Measurements from ENCODE around the gene SMAP1.
A peak's percentile ranks its signal among the peaks of the same experiment; 100 is the strongest.

The SMAP1 gene

GRCh38 chr6:70844301-70844700, 176.6 kb downstream of the SMAP1 start:
- no peak for DNase-seq

DNA sequence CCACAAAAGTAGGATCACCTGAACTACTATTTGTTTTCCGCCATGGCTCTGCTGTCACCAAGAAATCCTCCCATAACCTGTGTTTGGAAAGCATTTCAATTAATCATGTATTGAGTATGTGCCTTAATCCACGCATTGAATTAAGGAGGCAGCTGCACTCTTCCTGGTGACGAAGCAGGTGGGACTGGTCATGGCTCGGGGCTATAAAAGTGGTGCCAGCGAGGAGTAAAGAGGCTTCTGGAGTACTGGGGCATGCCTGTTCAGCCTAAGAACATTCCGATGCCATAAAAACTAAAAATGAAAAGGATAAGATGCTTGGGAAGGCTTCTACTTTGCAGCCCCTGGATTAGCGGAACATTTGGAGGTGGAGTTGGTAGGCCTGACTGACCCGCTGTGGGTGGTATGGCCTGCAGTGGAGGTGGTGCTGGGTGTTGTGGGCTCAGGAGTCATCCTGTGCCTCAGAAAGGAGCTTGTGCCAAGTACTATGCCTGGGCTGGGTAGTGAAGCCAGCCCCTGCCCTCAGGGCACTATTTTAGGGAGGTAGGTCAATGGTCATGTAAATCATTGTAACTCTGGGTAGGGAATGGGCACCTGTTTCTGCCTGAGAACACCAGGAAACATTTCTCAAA, 178.6 kb downstream of the SMAP1 start:
- peak; percentile 20 for DNase-seq

DNA sequence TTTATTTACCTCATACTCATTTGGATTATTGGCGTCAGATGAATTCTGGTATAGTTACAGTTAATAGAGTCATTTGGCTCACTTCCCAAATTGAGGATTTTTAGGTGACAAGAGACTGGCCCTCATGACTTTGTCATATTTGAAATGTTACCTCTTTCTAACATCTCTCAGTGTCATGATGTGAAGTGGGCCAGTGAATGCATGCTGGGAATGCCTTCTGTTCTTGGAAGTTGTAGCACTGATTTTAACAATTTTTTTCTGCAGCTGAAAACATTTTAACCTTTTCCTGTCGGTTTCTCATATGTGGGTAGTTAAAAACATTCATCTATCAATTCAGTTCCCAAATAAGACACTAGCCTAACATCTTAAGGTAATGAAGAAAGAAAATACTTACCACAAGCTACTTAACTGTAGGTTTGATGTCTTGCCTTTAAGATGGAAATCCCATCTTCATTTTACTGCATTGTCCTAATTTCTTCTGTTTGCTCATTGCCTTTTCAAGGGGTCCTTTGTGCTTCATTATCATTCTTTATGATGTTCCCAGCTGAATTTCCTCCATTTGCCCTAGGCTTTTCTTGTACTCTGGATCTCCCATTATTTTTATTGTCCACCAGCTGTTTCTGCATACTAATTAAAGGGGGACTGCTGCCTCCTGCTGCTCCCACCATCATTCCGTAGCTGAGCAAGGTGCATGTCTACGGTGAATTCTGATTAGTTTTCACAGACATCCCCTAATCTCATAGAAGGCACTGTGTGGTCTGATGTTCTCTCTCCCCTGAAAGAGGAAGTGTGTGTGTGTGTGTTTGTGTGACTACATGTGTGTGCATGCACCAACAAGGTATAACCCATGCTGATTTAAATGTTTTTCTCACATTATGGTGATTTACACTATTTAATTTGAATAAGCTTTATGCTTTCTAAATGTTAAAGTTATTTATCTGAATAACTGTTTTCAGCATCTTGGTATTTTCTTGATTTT, 179.7 kb downstream of the SMAP1 start:
- no peak for DNase-seq

DNA sequence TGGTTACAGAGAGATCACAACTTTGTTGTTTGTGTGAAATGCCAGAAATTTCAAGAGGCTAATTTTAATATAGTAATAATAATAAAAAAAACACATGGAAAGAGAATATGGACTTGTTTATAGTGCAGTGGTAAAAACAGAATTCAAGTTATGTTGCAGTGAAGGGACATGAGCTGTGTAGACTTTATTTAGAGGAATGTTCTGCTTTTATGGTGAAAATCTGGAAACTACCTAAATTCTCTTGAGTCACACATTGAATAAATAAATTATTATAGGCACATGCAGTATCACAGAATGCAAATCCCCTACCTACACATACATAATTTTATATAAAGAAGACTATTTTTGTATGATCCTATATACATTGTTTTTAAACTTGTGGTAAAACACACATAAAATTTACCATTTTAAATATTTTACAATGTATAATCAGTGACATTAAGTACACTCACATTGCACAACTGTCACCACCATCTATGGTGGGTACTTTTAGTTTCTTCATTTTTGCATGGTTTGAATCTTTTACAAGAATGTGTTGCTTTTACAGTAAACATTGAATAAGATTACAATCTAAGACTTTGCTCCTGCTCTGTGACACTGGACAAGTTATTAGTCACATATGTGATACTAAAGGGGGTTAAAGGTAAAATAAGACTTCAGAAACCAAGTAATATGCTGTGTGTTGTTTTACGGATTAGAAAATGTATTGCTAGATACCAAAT, 181.8 kb downstream of the SMAP1 start:
- no peak for DNase-seq

DNA sequence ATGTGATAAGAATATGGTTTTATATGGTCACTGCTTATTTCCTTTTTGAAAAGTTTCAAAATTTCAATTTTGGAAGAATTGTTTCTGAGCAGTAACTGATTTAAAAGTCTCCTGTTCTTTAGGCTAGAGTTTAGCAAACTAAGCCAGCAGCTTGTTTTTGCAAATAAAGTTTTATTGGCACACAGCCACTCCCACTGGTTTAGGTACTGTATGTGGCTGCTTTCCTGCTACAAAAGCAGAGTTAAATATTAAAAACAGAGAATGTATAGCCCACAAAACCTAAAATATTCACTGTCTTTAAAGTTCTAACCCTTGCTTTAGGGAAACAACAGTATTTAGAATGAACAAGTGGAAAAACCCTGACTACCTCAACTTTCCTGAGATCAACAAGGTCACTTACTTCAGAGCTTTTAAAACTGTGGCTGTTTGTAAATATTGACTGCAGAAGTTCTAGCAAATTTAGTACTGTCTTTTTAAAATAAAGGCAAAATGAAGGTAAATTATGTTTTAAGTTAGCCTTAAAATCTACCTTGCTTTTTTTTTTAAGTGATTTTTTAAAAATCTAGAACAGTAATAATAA, 185.1 kb downstream of the SMAP1 start:
- DNase-seq = no peak

DNA sequence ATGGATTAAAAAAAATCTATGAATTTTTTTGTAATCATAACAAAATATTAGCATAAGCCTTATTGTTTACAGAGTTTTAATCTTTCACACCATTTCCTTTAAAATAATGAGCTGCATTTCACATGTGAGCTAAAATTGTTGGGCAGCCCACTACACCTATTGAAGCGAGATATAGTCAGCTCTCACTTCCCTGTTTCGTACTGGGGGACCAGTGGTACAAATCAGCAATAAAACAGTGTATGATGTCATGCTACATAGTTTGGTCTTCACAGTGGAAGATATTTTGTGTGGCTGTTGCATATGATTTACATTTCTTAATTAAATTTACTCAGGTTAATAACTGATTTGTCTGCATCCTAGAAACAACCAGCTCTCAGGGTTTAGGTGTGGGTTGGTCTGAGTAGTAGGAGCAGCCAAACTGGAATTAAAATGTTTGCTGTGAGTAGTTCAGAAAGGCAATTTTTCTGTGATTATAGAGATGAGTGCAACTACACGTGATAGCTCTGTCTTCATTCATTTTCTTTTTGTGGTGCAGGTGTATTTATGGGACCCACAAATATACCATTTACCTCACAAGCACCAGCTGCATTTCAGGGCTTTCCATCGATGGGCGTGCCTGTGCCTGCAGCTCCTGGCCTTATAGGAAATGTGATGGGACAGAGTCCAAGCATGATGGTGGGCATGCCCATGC, 189.8 kb downstream of the SMAP1 start:
- no peak for DNase-seq

- no peak for DNase-seq
These were observed 192.4 kb downstream of the SMAP1 start for GRCh38 chr6:70860045-70860444.

- DNase-seq = no peak
These were observed 193.2 kb downstream of the SMAP1 start for GRCh38 chr6:70860920-70861319.

DNA sequence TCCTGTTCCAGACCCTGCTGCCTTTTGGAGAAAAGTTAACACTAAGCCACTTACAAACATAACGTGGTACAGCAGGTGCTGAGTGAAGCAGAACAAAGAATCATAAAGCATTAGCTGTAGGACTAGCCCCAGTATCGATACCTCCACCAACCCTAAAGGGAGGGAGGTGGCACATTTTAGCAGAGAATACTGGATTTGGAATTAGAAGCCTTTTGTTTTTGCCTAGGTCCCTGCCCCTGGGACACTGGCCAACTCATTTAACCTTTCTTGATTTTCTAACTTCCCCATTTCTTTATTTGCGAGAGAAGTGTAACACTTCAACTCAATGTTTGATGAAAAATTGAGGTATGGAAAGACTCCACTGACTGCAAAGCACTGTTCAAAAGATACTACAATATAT, 195.7 kb downstream of the SMAP1 start:
- no peak for DNase-seq

DNA sequence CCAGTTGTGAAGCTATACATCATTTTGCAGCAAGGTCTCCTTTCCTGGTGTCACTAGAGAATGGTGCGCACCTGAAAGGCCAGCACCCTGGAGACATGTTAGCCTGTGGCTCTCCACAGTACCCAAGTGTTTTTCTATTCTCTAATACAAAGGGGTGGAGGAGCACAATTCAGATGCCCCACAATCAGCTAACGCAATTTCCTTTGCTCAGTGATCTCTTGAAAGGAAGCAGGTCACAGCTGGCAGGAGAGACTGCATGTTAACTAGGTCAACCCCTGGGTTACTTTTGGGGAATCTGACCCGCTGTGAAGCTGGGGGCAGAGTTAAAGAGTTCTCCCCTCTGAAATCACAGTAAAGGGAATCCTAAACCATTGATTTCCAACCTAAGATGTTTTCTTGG, 196.7 kb downstream of the SMAP1 start:
- no peak for DNase-seq

DNA sequence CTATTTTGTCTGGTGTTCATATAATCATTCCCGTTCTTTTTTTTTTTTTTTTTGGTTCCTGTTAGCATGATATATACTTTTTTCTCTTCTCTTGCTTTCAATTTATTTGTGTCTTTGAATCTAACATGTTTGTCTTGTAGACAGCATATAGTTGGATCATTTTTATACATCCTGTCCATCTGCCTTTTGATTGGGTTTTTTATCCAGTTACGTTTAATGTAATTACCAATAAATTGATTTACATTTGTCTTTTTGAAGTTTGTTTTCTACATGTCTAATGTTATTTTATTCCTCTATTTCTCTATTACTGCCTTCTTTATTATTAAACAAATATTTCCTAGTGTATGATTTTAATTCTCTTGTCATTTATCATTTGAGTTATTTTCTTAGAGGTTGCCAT, 204.8 kb downstream of the SMAP1 start:
- no peak for DNase-seq

GRCh38 chr6:70874181-70874913, 206.7 kb downstream of the SMAP1 start:
- no peak for DNase-seq

GRCh38 chr6:70879496-70879895, 211.8 kb downstream of the SMAP1 start:
- DNase-seq = no peak

- no peak for DNase-seq
These were observed 216.6 kb downstream of the SMAP1 start for GRCh38 chr6:70884074-70884983.

DNA sequence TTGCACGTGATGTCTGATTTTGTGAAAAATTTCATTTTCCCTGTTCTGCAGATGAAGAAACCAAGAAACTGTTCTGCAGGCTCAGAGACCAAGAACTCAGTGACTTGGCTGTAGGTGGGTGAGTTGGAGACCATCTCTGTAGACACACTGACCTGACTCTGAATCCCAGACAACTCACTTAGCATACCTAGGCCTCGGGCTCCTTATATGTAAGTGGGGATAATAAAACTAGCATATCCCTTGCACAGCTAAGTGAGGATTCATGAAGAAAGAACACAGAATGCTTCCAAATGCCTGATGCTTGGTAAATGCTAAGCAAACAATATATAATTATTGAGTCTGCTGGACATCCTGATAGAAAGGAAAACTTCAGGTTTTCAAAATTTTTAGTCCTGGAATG, 218.4 kb downstream of the SMAP1 start:
- DNase-seq = no peak

DNA sequence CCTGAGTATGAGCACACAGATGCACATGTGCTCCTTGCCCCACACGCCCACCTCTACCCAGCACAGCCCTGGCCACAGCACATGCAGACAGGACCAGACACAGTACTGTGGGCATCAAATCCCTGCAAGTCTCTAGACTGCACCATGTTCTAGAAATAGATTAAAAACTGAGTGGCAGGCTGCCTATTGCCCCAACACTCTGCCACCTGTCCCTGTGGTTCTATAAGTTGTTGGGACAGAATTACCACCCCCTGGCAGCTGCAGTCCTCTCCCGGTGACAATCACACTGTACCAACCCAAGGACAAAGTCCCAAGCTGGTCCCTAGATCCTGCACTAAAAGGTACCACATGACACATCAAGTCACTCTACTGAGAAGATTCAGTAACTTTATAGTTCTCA, 219.0 kb downstream of the SMAP1 start:
- no peak for DNase-seq

GRCh38 chr6:70889270-70889669, 221.6 kb downstream of the SMAP1 start:
- no peak for DNase-seq

DNA sequence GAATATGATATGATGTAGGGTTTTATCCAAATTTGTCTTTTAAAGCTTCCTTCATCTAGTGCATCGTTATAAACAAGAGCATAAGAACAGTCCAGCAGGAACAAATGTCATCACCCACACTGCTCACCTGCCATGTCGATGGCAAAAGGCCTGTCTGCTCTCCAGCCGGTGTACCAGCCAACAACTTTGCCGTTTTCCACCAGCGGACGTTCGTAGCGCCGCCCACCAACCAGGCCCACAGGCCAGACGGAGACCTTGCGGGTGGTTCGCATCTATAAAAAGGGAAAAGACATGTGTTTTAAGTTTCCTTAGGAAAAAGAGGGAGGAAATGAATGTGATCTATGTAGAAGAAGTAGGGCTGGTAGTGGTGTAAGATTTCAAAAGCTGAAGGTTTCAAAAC, 226.3 kb downstream of the SMAP1 start:
- no peak for DNase-seq

DNA sequence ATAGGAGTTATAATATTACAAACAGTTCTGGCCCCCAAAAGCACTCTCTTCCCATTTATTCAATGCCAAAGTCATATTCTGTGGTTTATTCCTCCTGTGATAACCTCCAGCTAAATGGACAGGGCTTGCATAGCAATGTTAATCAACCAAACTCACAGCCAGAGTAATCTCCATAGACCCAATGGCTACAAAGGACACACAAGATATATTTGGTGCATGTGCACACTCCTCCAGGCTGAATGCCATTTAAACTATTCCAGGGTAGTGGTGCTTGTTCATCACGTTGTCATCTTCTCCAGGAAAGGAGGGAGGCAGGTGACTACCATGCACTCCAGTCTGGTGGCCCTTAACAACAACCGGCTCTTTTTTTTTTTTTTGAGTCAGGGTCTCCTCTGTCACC, 232.4 kb downstream of the SMAP1 start:
- no peak for DNase-seq

DNA sequence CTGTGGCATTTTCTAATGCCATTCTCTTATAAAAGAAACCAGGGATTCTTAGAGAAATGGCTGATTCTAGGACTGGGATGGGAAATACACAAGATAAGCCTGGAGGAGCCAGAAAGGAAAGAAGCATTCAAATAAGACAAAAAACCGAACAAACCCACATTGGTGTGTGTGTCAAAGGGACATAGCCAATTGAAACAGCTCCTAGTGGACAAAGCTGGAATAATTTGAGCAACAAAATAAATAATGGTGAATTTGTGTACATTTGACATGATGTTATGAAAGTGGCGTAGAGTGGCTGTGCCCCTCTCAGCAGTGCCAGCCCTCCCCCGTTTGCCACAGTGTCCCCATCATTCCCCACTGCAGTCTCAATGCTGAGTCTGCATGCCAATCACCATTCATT, 233.6 kb downstream of the SMAP1 start:
- no peak for DNase-seq
